Left lung (tissue), 10 donors: ENCODE measurements around the gene DLX2. TPM values are rescaled to one million over a fixed set of nuclear protein-coding genes. Genes with fewer than 3 reads are reported as not detected.
"Not testable (repeated sequence)": the region's sequence is repeated elsewhere in the genome, so short reads cannot be mapped to it uniquely, and the experiment has no call there.

Experiments used
- ATAC-seq: fragments of 200-7000 bp; cut with Tn5 transposase; one replicate; pipeline ENCODE4 v1.9.1; 2020; ENCODE audit warnings: moderate library complexity
- DNase-seq, 4 donors: peaks; one replicate each; pipeline ENCODE4 v3.0.0-alpha.2; 2013 to 2020
- H3K27ac ChIP-seq, 2 donors: fragments of 200-600 bp; sonication (generic) in 1 of 2; one replicate each; pipeline versions ENCODE4 v1.5.0 to v1.8.0; 2020 to 2021
- H3K27me3 ChIP-seq, 2 donors: fragments of 200-600 bp; sonication (generic) in 1 of 2; one replicate each; pipeline versions ENCODE4 v1.5.0 to v1.8.0; 2020 to 2021
- H3K36me3 ChIP-seq, 2 donors: fragments of 200-600 bp; sonication (generic) in 1 of 2; one replicate each; pipeline versions ENCODE4 v1.5.0 to v1.8.0; 2020 to 2021
- H3K4me1 ChIP-seq, 2 donors: fragments of 200-600 bp; one replicate each; pipeline ENCODE4 v1.8.0; 2021
- H3K4me3 ChIP-seq, 2 donors: fragments of 200-600 bp; sonication (generic) in 1 of 2; one replicate each; pipeline versions ENCODE4 v1.5.0 to v1.8.0; 2020 to 2021; ENCODE audit warnings: mild to moderate bottlenecking in 1 of 2
- H3K9me3 ChIP-seq, 2 donors: fragments of 200-600 bp; sonication (generic) in 1 of 2; one replicate each; pipeline versions ENCODE4 v1.5.0 to v1.8.0; 2020 to 2021
- CTCF ChIP-seq, 2 donors: fragments of 200-600 bp; sonication (generic) in 1 of 2; IDR thresholded peaks; one replicate each; pipeline versions ENCODE4 v1.5.0 to v1.8.0; 2021; ENCODE audit warnings: antibody characterized with exemption in 2 of 2
- intact Hi-C, 2 donors: fragments of 100-400 bp; cut with DNase I; formaldehyde crosslinking; loops; one replicate each; pipeline versions ENCODE4 v1.11.2 to v1.14.2; 2022
- polyA plus RNA-seq, 6 donors: library from polyadenylated mRNA; unstranded; fragments of 120-200 nt; gene quantifications; one replicate each; pipeline ENCODE4 v1.2.1, GENCODE V29; 2013; ENCODE audit not compliant: insufficient read length in 6 of 6
- total RNA-seq, 2 donors: library from RNA; stranded (reverse); fragmentation: NEBNext Ultra II Directional; extraction: Animal tissue kit (Norgen Biotek cat#: 25700); gene quantifications; one replicate each; pipeline ENCODE4 v1.2.1, GENCODE V29; 2021
- donor health status: DM: no; HTN: yes; CAD: no.
- donor health status: DM: no; HTN: no; CAD: no.

Gene DLX2
- total and polyA plus RNA-seq, 8 donors, result not detected

- H3K4me1 ChIP-seq, result no peaks in the 10 kb centered on the region
- H3K27me3 ChIP-seq, result no peaks in the 10 kb centered on the region
- TF ChIP-seq CTCF (IDR thresholded peaks at IDR 0.05), result no peak
- H3K27ac ChIP-seq, result no peak overlapping the region
- H3K9me3 ChIP-seq, result no peaks in the 10 kb centered on the region
- intact Hi-C loops, result no loop called here
- no peak for DNase-seq
- H3K36me3 ChIP-seq, result no peaks in the 10 kb centered on the region
- no peak overlapping the region for H3K4me3 ChIP-seq
- no peak for ATAC-seq
Observed at GRCh38 chr2:172072706-172073105, 30.0 kb downstream of the DLX2 start.

- ATAC-seq, result no peak
Observed at GRCh38 chr2:172072303-172072702, 30.4 kb downstream of the DLX2 start.

GRCh38 chr2:172070936-172071335, 31.8 kb downstream of the DLX2 start:
- TF ChIP-seq CTCF (IDR thresholded peaks at IDR 0.05), result no peak
- ATAC-seq (no peak), DNase-seq (no peak)
- Histone ChIP-seq H3K4me1 (no peaks in the 10 kb centered on the region), H3K4me3 (no peak overlapping the region), H3K27ac (no peak overlapping the region), H3K9me3 (no peaks in the 10 kb centered on the region), H3K27me3 (no peaks in the 10 kb centered on the region), H3K36me3 (no peaks in the 10 kb centered on the region)
- intact Hi-C loops, result no loop called here

More at GRCh38 chr2:172072303-172072702, 30.4 kb downstream of the DLX2 start:
- Histone ChIP-seq H3K27ac (no peak overlapping the region), H3K36me3 (no peaks in the 10 kb centered on the region), H3K4me3 (no peak overlapping the region), H3K27me3 (no peaks in the 10 kb centered on the region), H3K4me1 (no peaks in the 10 kb centered on the region), H3K9me3 (no peaks in the 10 kb centered on the region)
- intact Hi-C loops, result no loop called here
- TF ChIP-seq CTCF (IDR thresholded peaks at IDR 0.05), result no peak
- no peak for DNase-seq

GRCh38 chr2:172067905-172068304, 34.8 kb downstream of the DLX2 start:
- H3K27me3 ChIP-seq, intact Hi-C loops, H3K27ac ChIP-seq, H3K4me3 ChIP-seq, H3K9me3 ChIP-seq, ATAC-seq, H3K36me3 ChIP-seq, DNase-seq, H3K4me1 ChIP-seq: not testable (repeated sequence)

GRCh38 chr2:172066394-172066886, 36.3 kb downstream of the DLX2 start:
- DNase-seq (no peak), ATAC-seq (no peak)
- TF ChIP-seq CTCF (IDR thresholded peaks at IDR 0.05), result no peak
- no peaks in the 10 kb centered on the region for H3K27me3 ChIP-seq
- H3K27ac ChIP-seq, result no peak overlapping the region
- H3K4me1 ChIP-seq, result no peaks in the 10 kb centered on the region
- no peaks in the 10 kb centered on the region for H3K36me3 ChIP-seq
- no peaks in the 10 kb centered on the region for H3K9me3 ChIP-seq
- intact Hi-C loops, result no loop called here
- no peak overlapping the region for H3K4me3 ChIP-seq

- no peaks in the 10 kb centered on the region for H3K9me3 ChIP-seq
- no peak overlapping the region for H3K27ac ChIP-seq
- DNase-seq (no peak), ATAC-seq (no peak)
- no peaks in the 10 kb centered on the region for H3K4me1 ChIP-seq
- no peaks in the 10 kb centered on the region for H3K36me3 ChIP-seq
- intact Hi-C loops, result no loop called here
- H3K27me3 ChIP-seq, result no peaks in the 10 kb centered on the region
- H3K4me3 ChIP-seq, result no peak overlapping the region
- no peak for TF ChIP-seq CTCF (IDR thresholded peaks at IDR 0.05)
Observed at GRCh38 chr2:172065111-172065510, 37.6 kb downstream of the DLX2 start.
